ENCODE results near the gene TULP4. TPM values are rescaled to one million over a fixed set of nuclear protein-coding genes. Genes with fewer than 3 reads are reported as not detected.

TULP4 gene
- total and polyA plus RNA-seq, 2 of the 8 experiments (the other 6 are each of a cell fraction or from before 2014, with no cell fraction given), result 7.7 to 51.6 TPM

DNA sequence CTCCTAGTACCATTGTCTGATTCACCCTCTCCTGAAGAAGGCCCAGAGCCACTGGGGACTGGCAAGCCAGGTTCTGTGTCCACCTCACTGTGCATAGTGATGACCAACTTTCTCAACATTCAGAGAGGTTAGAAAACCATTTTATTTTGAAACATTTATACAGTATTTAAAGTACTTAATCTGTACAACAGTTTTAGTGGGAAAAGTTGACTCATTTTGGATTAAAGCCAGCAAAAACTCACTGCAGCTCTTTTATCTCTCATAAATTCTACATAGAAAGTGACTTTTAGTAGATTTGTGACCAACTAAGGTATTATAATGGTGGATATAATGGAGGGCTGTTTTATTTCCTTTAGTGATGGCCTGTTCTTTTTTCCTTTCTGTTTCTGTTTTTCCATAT, 9.7 kb downstream of the TULP4 start:
- Histone ChIP-seq H4K91ac (replicated peaks; ENCODE audit: insufficient read length, low read length) (no peak overlapping the region), H3K79me2 (ENCODE audit: control insufficient read depth in 1 of 2, insufficient read depth in 2 of 2, low read length in 2 of 2) (peaks cover 4 to 62% of the 10 kb centered on the region in 2 experiments), H2BK120ac (replicated peaks; ENCODE audit: low read depth, low read length) (no peak overlapping the region), H3K4ac (replicated peaks; ENCODE audit: insufficient read length, low read depth, low read length) (no peak overlapping the region), H3K56ac (replicated peaks; ENCODE audit: insufficient read length, low read depth, low read length) (no peak overlapping the region), H3K4me2 (ENCODE audit: insufficient read depth in 1 of 2, low read depth in 2 of 2, low read length in 2 of 2) (no peak overlapping the region), H4K20me1 (replicated peaks in 1 of 2; ENCODE audit: control insufficient read depth in 1 of 2, insufficient read depth in 2 of 2, low read length in 2 of 2) (peaks cover 0 to 2% of the 10 kb centered on the region in 2 experiments), H3K27ac (ENCODE audit: low read depth, low read length) (no peak overlapping the region), H3K9ac (replicated peaks in 1 of 4; ENCODE audit: extremely low read depth in 1 of 4, low read depth in 3 of 4, low read length in 3 of 4) (no peak overlapping the region), H3K18ac (ENCODE audit: extremely low read depth, low read length) (no peak overlapping the region), H3K23ac (ENCODE audit: insufficient read length) (no peak overlapping the region), H3K23me2 (ENCODE audit: low read depth, low read length) (no peaks in the 10 kb centered on the region), H3K4me3 (ENCODE audit: extremely low read depth in 1 of 4, insufficient read depth in 2 of 4, low read depth in 3 of 4, low read length in 4 of 4) (no peak overlapping the region), H3K14ac (ENCODE audit: insufficient read length) (no peak overlapping the region), H3K27me3 (replicated peaks in 1 of 4; ENCODE audit: control insufficient read depth in 3 of 4, extremely low read depth in 1 of 4, insufficient read depth in 3 of 4, low read length in 3 of 4) (no peaks in the 10 kb centered on the region), H4K5ac (ENCODE audit: insufficient read length, low read depth, low read length) (no peak overlapping the region), H2BK15ac (ENCODE audit: low read length) (no peak overlapping the region), H2AFZ (ENCODE audit: low read length) (no peak overlapping the region), H3K79me1 (ENCODE audit: low read depth, low read length) (0 out of 2 replicates have a peak, but pooled peaks cover 3% of the 10 kb centered on the region), H2BK5ac (ENCODE audit: low read depth, low read length) (no peak overlapping the region), H2BK12ac (ENCODE audit: low read depth, low read length) (no peak overlapping the region), H4K8ac (ENCODE audit: extremely low read depth, insufficient read depth, low read length) (no peak overlapping the region), H3K36me3 (ENCODE audit: control insufficient read depth in 2 of 4, insufficient read depth in 4 of 4, low read length in 3 of 4) (no peaks in the 10 kb centered on the region), H2AK5ac (ENCODE audit: low read depth, low read length) (no peak overlapping the region), H3K4me1 (replicated peaks in 1 of 4; ENCODE audit: control insufficient read depth in 3 of 4, insufficient read depth in 4 of 4, low read length in 3 of 4) (peaks cover 0 to 8% (median 4%) of the 10 kb centered on the region in 4 experiments; a peak in 3 of 7 replicates), H3K9me3 (ENCODE audit: insufficient read depth in 2 of 2, low read depth in 1 of 2, low read length in 1 of 2) (no peaks in the 10 kb centered on the region), H2BK20ac (ENCODE audit: low read length) (no peak overlapping the region)
- ChIA-PET POLR2A (ENCODE audit: partially characterized antibody) (no interaction called here), CTCF (ENCODE audit: partially characterized antibody) (no interaction called here)
- DNase-seq (ENCODE audit: low read depth in 1 of 2, low spot score in 2 of 2), result no peak
- no peak for FAIRE-seq
- TF ChIP-seq ZNF274 (IDR thresholded peaks at IDR 0.05; ENCODE audit: borderline replicate concordance, extremely low read depth, low read length), result no peak
- TF ChIP-seq RBBP5 (IDR thresholded peaks at IDR 0.05; ENCODE audit: borderline replicate concordance, low read depth, low read length), result no peak
- TF ChIP-seq BRCA1 (IDR thresholded peaks at IDR 0.05; ENCODE audit: low read depth, low read length), result no peak
- TF ChIP-seq HDAC2 (IDR thresholded peaks at IDR 0.05; ENCODE audit: borderline replicate concordance in 1 of 2, low read depth in 2 of 2, low read length in 2 of 2), result no peak
- no peak for TF ChIP-seq BACH1 (IDR thresholded peaks at IDR 0.05; ENCODE audit: low read length)
- TF ChIP-seq KDM1A (IDR thresholded peaks at IDR 0.05; ENCODE audit: borderline replicate concordance, low read length), result no peak
- no peak for TF ChIP-seq USF2 (IDR thresholded peaks at IDR 0.05; ENCODE audit: low read length)
- TF ChIP-seq RXRA (IDR thresholded peaks at IDR 0.05; ENCODE audit: insufficient read depth, low read depth, low read length), result no peak
